Measurements from ENCODE around the gene POU2F1. TPM values are rescaled to one million over a fixed set of nuclear protein-coding genes. Genes with fewer than 3 reads are reported as not detected.

The POU2F1 gene
- total RNA-seq, 2 donors from 2014 or later = 7.6 to 9.5 TPM

- intact Hi-C loops (cut with DNase I) = no loop called here
- no peak for DNase-seq
- no peak for ATAC-seq
Measured at GRCh38 chr1:167465743-167466142, 245.1 kb downstream of the POU2F1 start.

DNA sequence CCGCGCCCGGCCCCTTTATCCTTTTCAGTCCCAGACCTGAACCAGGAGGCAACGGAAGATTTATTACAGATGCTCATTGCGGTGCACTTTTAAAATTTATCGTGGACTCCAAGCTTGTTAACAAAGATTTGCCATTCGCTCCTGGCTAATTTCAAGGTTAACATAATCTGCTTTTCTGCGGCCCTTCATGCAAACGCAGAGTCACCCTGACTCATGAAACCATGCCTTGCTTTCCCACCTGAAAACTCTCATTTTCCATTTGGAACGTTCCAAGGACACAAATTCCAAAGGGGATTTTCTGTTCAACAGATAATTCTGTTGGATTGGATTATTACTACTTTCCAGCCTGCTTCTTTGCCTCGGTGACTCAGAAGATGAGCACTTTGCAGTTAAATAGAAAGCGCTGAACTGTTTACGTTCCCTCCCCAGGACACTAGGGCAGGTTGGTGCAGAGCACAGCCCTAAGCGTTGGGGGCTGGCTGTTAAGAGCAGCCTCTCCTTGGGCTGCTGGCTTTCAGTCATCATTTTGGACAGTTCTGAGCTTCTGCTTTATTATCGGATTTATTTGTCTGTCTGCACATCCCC, 246.5 kb downstream of the POU2F1 start:
- intact Hi-C loops (cut with DNase I) = no loop called here
- DNase-seq (no peak), ATAC-seq (no peak)

DNA sequence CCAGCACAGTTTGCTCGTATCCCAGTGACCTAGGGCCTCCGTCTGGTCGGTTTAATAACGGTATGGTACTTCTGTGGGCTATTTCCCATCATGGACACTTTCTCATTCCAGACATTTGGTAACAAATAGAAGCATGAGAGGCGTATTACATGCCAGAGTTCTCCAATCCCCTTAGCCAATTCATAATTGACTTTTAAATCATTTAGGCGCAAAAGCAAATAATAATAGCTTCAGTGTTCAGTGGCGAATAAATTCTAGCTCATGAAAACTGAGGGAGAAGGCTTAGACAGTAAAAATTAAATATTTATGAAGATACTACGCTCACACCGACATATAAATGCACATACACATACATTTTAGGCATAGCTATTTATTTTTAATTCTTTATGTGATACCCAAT, 247.1 kb downstream of the POU2F1 start:
- intact Hi-C loops (cut with DNase I) = no loop called here
- no peak for DNase-seq
- ATAC-seq = no peak

GRCh38 chr1:167469280-167469965, 248.7 kb downstream of the POU2F1 start:
- no peak for DNase-seq
- intact Hi-C loops (cut with DNase I) = no loop called here
- ATAC-seq = no peak

DNA sequence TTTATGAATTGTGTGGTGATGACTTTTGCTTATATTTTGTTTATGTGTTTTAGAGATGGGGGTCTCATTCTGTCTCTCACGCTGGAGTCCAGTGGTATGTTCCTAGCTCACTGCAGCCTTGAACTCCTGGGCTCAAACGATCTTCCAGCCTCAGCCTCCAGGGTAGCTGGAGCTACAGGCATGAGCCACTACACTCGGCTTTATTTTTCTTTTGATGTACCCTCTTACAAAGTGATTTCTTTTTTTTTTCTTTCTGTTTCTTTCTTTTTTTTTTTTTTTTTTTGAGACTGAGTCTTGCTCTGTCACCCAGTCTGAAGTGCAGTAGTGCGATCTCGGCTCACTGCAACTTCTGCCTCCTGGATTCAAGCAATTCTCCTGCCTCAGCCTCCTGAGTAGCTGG, 250.9 kb downstream of the POU2F1 start:
- no peak for ATAC-seq
- DNase-seq = no peak
- intact Hi-C loops (cut with DNase I) = no loop called here

GRCh38 chr1:167472752-167473521, 252.3 kb downstream of the POU2F1 start:
- DNase-seq (no peak), ATAC-seq (no peak)
- intact Hi-C loops (cut with DNase I) = no loop called here

- DNase-seq = no peak
- intact Hi-C loops (cut with DNase I) = no loop called here
- no peak for ATAC-seq
Measured at GRCh38 chr1:167473761-167474160, 253.1 kb downstream of the POU2F1 start.

DNA sequence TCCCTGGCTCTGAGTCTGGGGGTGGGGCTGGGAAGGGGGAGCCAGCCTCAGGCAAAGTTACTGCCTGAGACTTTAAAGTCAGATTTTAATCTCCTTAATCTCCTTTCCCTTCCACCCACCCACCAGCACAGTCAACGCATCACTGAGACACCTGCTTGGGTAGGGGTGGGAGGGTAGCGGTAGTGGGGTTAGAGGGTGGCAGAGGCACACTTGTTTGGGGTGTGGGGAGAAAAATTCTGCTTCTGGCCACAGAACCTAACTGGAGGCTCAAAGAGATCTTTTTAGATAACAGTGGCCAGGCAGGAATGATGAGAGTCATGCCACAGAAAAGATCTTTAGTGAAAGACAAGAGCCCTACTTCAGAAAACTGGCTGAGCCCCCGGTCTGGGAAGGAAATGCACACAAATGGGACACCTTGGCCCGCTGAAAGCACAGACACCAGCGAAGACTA, 253.5 kb downstream of the POU2F1 start:
- intact Hi-C loops (cut with DNase I) = no loop called here
- DNase-seq = no peak
- no peak for ATAC-seq

- ATAC-seq (no peak), DNase-seq (no peak)
- intact Hi-C loops (cut with DNase I) = no loop called here
Measured at GRCh38 chr1:167476061-167476460, 255.4 kb downstream of the POU2F1 start.

Other genes starting within 250 kb of the POU2F1 start
- gene ILDR2, start 245.3 kb upstream of the POU2F1 start, total RNA-seq = 1 to 10 TPM; 3.2 to 7.3 TPM
- 1 to 10 TPM; 2.9 to 5.8 TPM for gene MAEL, start 231.6 kb upstream of the POU2F1 start, total RNA-seq
- gene GPA33, start 130.5 kb upstream of the POU2F1 start, total RNA-seq = under 1 TPM; 0.31 to 0.32 TPM
- 10 to 100 TPM; 80.0 to 87.4 TPM for gene STYXL2, start 126.8 kb upstream of the POU2F1 start, total RNA-seq